GM19467 (cell line): ENCODE data around the gene LPP.

Experiments used
- ATAC-seq: cut with Tn5 transposase; IDR thresholded peaks from one replicate; pipeline ENCODE4 v1.9.1; 2021; ENCODE audit warnings: mild to moderate bottlenecking, moderate library complexity; ENCODE audit not compliant: unreplicated experiment

The LPP gene

GRCh38 chr3:188503647-188504046 is 349.7 kb downstream of the LPP start:
- no peak for ATAC-seq

GRCh38 chr3:188505151-188505550 is 351.2 kb downstream of the LPP start:
- ATAC-seq = no peak

GRCh38 chr3:188505911-188506310 is 352.0 kb downstream of the LPP start:
- ATAC-seq = no peak

- no peak for ATAC-seq
Measured at GRCh38 chr3:188506446-188506845, 352.5 kb downstream of the LPP start.

- no peak for ATAC-seq
Measured at GRCh38 chr3:188507244-188507720, 353.3 kb downstream of the LPP start.

GRCh38 chr3:188508454-188508853 is 354.5 kb downstream of the LPP start:
- no peak for ATAC-seq

- ATAC-seq = no peak
Measured at GRCh38 chr3:188509316-188509715, 355.4 kb downstream of the LPP start.

- no peak for ATAC-seq
Measured at GRCh38 chr3:188510366-188510765, 356.4 kb downstream of the LPP start.

GRCh38 chr3:188513662-188514328 is 359.8 kb downstream of the LPP start:
- no peak for ATAC-seq

GRCh38 chr3:188516515-188516914 is 362.6 kb downstream of the LPP start:
- ATAC-seq = no peak

GRCh38 chr3:188518416-188518815 is 364.5 kb downstream of the LPP start:
- no peak for ATAC-seq

- no peak for ATAC-seq
Measured at GRCh38 chr3:188518835-188519452, 365.0 kb downstream of the LPP start.

- no peak for ATAC-seq
Measured at GRCh38 chr3:188520466-188520865, 366.5 kb downstream of the LPP start.

GRCh38 chr3:188522115-188522514 is 368.2 kb downstream of the LPP start:
- ATAC-seq = no peak

GRCh38 chr3:188523291-188523690 is 369.3 kb downstream of the LPP start:
- ATAC-seq = no peak

GRCh38 chr3:188524052-188524451 is 370.1 kb downstream of the LPP start:
- ATAC-seq = no peak

- no peak for ATAC-seq
Measured at GRCh38 chr3:188526057-188526456, 372.1 kb downstream of the LPP start.

GRCh38 chr3:188527389-188527788 is 373.4 kb downstream of the LPP start:
- ATAC-seq = no peak

GRCh38 chr3:188528396-188528795 is 374.4 kb downstream of the LPP start:
- ATAC-seq = no peak

- no peak for ATAC-seq
Measured at GRCh38 chr3:188529228-188529627, 375.3 kb downstream of the LPP start.

- ATAC-seq = no peak
Measured at GRCh38 chr3:188530226-188530625, 376.3 kb downstream of the LPP start.

GRCh38 chr3:188531210-188531609 is 377.3 kb downstream of the LPP start:
- ATAC-seq = no peak

- ATAC-seq = no peak
Measured at GRCh38 chr3:188533172-188533571, 379.2 kb downstream of the LPP start.
